Loucy (cell line): Measurements from ENCODE around the gene MAST4.

Experiments
- H2AFZ ChIP-seq: fragments of 200-600 bp; sonication (generic); 2 replicates; pipeline ENCODE4 v1.6.0; 2016; ENCODE audit warnings: antibody characterized with exemption, mild to moderate bottlenecking, low read length, moderate library complexity
- H3F3A ChIP-seq: fragments of 200-600 bp; 2 replicates; pipeline ENCODE4 v1.6.0; 2016; ENCODE audit warnings: antibody characterized with exemption, low read depth, mild to moderate bottlenecking
- H3K27me3 ChIP-seq: fragments of 200-600 bp; sonication (generic); 2 replicates; pipeline ENCODE4 v1.6.1; 2014; ENCODE audit warnings: low read length, mild to moderate bottlenecking; ENCODE audit not compliant: insufficient read depth, poor library complexity, severe bottlenecking
- H3K36me3 ChIP-seq: fragments of 200-600 bp; sonication (generic); 2 replicates; pipeline ENCODE4 v1.6.1; 2016; ENCODE audit warnings: low read length; ENCODE audit not compliant: insufficient read depth
- H3K4me1 ChIP-seq: fragments of 200-600 bp; sonication (generic); 2 replicates; pipeline ENCODE4 v1.5.1; 2014; ENCODE audit warnings: low read length, mild to moderate bottlenecking; ENCODE audit not compliant: insufficient read depth, poor library complexity, severe bottlenecking
- H3K4me2 ChIP-seq: fragments of 200-600 bp; sonication (generic); 2 replicates; pipeline ENCODE4 v1.6.0; 2014; ENCODE audit warnings: antibody characterized with exemption, low read length, low read depth, mild to moderate bottlenecking; ENCODE audit not compliant: poor library complexity, severe bottlenecking
- H3K4me3 ChIP-seq: fragments of 200-600 bp; sonication (generic); 2 replicates; pipeline ENCODE4 v1.5.1; 2014; ENCODE audit warnings: low read length, mild to moderate bottlenecking, mixed read lengths; ENCODE audit not compliant: poor library complexity, severe bottlenecking
- H3K79me2 ChIP-seq: fragments of 200-600 bp; sonication (generic); 2 replicates; pipeline ENCODE4 v1.6.1; 2014; ENCODE audit warnings: low read length; ENCODE audit not compliant: insufficient read depth
- H3K9ac ChIP-seq: fragments of 200-600 bp; sonication (generic); 2 replicates; pipeline ENCODE4 v1.6.0; 2014; ENCODE audit warnings: mild to moderate bottlenecking, low read depth, low read length, moderate library complexity; ENCODE audit not compliant: poor library complexity, severe bottlenecking
- H3K9me2 ChIP-seq: fragments of 200-600 bp; sonication (generic); replicated peaks from 2 replicates; pipeline ENCODE4 v1.6.1; 2016; ENCODE audit warnings: low read depth, low read length, mixed read lengths
- H3K9me3 ChIP-seq: fragments of 200-600 bp; sonication (generic); 2 replicates; pipeline ENCODE4 v1.6.1; 2014; ENCODE audit warnings: mild to moderate bottlenecking, antibody characterized with exemption, low read length, low read depth; ENCODE audit not compliant: insufficient read depth
- H4K20me1 ChIP-seq: fragments of 200-600 bp; sonication (generic); 2 replicates; pipeline ENCODE4 v1.6.0; 2014; ENCODE audit warnings: antibody characterized with exemption, low read length, mild to moderate bottlenecking; ENCODE audit not compliant: insufficient read depth, poor library complexity, severe bottlenecking
- EZH2phosphoT487 ChIP-seq: fragments of 200-600 bp; IDR thresholded peaks from 2 replicates; pipeline ENCODE4 v1.6.1; 2018; ENCODE audit warnings: antibody characterized with exemption, mild to moderate bottlenecking, moderate library complexity, borderline replicate concordance
- TF ChIP-seq, protein P1 (sequence below): fragments of 200-600 bp; sonication (generic); conservative IDR thresholded peaks from 2 replicates; pipeline ENCODE4 v1.5.1; 2014; ENCODE audit warnings: mild to moderate bottlenecking, antibody characterized with exemption, low read length

MAST4 gene

DNA sequence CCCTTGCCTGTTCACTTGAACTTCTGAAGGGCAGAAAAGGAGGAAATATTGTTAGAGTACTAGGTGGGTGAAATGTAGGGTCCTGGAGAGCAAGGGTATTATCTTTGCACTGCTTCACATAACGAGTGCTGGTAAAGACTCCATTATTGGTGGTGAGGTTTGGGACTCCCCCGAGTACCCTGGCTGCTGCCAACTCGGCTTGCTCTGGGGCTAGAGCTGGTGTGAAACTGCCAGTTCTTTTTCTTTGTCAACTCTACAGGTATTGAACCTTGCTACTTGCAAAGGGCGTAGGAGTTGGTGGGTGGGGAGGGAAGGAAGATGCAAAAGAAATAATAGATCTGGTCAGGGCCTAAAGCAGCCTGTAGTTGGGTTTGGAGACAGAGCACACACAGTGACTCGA lies 16.0 kb downstream of the MAST4 start:
- Histone ChIP-seq H3K9me3 (no peaks in the 10 kb centered on the region), H3K27me3 (no peaks in the 10 kb centered on the region), H2AFZ (no peak overlapping the region), H3K4me3 (no peak overlapping the region), H3K36me3 (no peaks in the 10 kb centered on the region), H3K79me2 (no peaks in the 10 kb centered on the region), H3K4me1 (no peaks in the 10 kb centered on the region), H3K9ac (no peak overlapping the region), H3K4me2 (no peak overlapping the region), H3F3A (no peaks in the 10 kb centered on the region), H3K9me2 (no peaks in the 10 kb centered on the region), H4K20me1 (no peaks in the 10 kb centered on the region)
- TF ChIP-seq, protein P1, sequence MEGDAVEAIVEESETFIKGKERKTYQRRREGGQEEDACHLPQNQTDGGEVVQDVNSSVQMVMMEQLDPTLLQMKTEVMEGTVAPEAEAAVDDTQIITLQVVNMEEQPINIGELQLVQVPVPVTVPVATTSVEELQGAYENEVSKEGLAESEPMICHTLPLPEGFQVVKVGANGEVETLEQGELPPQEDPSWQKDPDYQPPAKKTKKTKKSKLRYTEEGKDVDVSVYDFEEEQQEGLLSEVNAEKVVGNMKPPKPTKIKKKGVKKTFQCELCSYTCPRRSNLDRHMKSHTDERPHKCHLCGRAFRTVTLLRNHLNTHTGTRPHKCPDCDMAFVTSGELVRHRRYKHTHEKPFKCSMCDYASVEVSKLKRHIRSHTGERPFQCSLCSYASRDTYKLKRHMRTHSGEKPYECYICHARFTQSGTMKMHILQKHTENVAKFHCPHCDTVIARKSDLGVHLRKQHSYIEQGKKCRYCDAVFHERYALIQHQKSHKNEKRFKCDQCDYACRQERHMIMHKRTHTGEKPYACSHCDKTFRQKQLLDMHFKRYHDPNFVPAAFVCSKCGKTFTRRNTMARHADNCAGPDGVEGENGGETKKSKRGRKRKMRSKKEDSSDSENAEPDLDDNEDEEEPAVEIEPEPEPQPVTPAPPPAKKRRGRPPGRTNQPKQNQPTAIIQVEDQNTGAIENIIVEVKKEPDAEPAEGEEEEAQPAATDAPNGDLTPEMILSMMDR, result no peak
- no peak for TF ChIP-seq EZH2phosphoT487

DNA sequence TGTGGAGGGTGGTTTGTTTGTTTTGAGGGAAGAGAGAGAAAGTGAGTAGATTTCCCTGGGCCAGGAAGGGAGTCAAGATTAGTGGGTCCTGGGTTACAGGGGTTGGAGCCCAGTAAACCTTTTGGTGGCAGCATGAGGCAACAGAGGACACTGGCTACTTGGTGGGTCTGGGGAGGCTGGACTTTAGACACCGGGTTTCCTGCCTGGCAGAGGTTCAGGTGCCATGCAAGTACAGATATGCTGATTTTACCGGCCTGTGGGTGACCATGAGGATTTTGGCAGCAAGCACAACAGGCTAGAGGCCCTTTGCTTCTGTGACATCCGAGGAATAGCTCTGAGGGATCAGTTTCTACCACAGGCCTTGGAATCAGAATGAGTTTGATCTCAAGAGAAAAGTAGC lies 18.9 kb downstream of the MAST4 start:
- no peak overlapping the region for H2AFZ ChIP-seq
- no peaks in the 10 kb centered on the region for H3K9me3 ChIP-seq
- no peaks in the 10 kb centered on the region for H3K27me3 ChIP-seq
- H3K79me2 ChIP-seq, result no peaks in the 10 kb centered on the region
- H3K9ac ChIP-seq, result no peak overlapping the region
- no peaks in the 10 kb centered on the region for H3K9me2 ChIP-seq
- no peak overlapping the region for H3K4me3 ChIP-seq
- no peaks in the 10 kb centered on the region for H4K20me1 ChIP-seq
- no peaks in the 10 kb centered on the region for H3F3A ChIP-seq
- TF ChIP-seq, protein P1, result no peak
- H3K4me1 ChIP-seq, result no peaks in the 10 kb centered on the region
- no peak overlapping the region for H3K4me2 ChIP-seq
- H3K36me3 ChIP-seq, result no peaks in the 10 kb centered on the region

DNA sequence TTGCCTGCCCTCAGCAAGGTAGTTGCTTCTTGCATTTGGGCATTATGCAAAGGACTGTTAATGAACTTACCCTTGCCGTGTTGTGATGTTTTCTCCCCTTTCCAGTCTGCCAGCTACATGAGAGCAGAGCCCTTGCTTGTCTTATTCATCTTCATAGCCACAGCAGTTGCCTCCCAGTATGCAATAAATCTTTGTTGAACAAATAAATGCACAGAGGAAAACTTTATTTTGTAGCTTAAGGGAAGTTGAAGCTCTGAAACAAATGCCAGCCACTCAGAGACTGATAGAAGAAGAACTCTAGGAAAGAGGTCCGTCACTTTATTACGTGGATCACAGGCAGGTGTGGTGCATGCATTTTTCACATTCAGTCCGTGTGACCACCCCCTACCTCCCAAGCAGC lies 19.7 kb downstream of the MAST4 start:
- Histone ChIP-seq H3K36me3 (no peaks in the 10 kb centered on the region), H3K27me3 (no peaks in the 10 kb centered on the region), H3K4me2 (no peak overlapping the region), H3F3A (no peaks in the 10 kb centered on the region), H4K20me1 (no peaks in the 10 kb centered on the region), H3K9ac (no peak overlapping the region), H3K9me2 (no peaks in the 10 kb centered on the region), H3K4me1 (no peaks in the 10 kb centered on the region), H3K9me3 (no peaks in the 10 kb centered on the region), H3K79me2 (no peaks in the 10 kb centered on the region), H3K4me3 (no peak overlapping the region), H2AFZ (no peak overlapping the region)
- no peak for TF ChIP-seq EZH2phosphoT487
- TF ChIP-seq, protein P1, result no peak
